Measurements from ENCODE around the gene KRTAP7-1.

Gene KRTAP7-1

GRCh38 chr21:30829659-30830058 lies at the start of gene KRTAP7-1:
Gene KRTAP7-1 (minus strand): TSS chr21:30829759. CDS start chr21:30829698, 61 bp downstream.
- in situ Hi-C loops (cut with MboI; ENCODE audit: low sequenced_read_pairs), result no loop called here

DNA sequence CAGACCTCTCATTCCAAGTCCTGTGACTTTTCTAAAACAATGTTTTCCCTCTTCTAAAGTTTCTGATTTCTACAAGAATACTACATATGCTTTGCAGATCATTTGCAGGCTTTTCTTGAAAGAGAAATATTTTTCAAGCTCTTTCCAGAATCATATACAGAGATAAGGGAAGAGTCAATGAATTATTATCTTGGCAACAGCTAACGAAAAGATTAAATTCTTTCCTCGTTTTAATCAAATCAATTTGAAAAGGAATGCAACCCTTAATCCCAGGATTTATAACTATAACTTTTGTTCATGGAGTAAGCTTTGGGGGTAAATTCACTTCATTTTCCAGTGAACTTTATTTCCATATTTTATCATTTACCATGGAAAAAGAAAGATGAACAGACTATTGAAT lies 45.0 kb upstream of the KRTAP7-1 start:
- in situ Hi-C loops (cut with MboI; ENCODE audit: low sequenced_read_pairs), result no loop called here

DNA sequence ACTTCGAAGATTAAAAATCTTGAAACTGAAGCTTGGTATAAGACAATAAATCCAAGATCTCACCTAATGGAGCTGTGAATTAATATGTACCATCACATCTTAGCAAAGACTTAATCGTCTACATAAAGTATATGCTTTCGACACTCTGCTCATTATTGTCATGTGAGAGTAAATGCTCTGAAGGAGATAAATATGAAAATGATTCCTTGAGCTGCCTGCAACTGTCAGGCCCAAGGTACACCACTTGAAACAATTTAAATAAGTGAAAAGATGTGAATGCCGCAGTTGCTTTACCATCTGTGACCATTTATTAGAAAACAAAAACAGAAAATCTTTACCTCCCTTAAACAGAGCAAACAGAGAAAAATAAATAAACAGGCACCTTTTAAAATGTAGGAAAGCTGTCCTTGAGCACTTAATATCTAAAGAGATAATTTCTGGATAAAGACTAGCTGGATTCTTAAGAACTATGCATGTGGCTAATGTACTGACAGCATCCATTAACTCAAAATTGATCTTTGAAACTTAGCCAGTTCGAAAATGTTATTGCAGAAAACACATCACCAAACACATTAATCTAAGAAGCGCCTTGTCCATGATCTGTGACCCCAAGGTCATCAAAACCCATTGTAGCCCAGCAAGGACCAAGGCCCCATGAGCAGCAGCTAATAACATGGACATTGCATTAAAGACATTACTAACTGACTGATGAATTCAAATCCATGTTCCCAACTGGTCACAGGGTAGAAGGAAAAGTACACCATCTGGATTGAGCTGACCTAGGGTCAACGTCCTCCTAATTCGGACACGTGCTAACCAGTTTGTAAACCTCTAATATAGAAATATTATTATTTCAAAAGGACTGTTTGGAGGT lies 18.3 kb upstream of the KRTAP7-1 start:
- in situ Hi-C loops (cut with MboI; ENCODE audit: low sequenced_read_pairs), result no loop called here

DNA sequence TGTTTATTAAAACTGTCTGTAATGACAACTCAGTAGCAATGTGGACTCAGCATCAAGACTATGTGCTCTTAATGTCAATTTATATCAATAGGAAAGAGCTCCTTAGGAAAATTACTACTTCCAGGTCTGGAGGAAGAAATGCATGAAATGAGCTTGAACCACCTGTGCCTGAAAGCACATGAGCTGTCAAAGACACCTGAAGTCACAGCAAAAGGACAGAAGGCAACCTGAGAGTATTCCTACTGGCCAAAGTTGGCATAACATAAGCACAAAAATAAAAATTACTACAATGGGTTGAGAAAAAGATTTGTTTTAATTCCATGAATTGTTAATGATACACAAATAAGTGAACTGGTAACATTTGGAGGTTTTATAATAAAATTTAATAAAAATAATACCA lies 13.4 kb upstream of the KRTAP7-1 start:
- in situ Hi-C loops (cut with MboI; ENCODE audit: low sequenced_read_pairs), result no loop called here

- in situ Hi-C loops (cut with MboI; ENCODE audit: low sequenced_read_pairs), result no loop called here
Observed at GRCh38 chr21:30839304-30839703, 9.7 kb upstream of the KRTAP7-1 start.

DNA sequence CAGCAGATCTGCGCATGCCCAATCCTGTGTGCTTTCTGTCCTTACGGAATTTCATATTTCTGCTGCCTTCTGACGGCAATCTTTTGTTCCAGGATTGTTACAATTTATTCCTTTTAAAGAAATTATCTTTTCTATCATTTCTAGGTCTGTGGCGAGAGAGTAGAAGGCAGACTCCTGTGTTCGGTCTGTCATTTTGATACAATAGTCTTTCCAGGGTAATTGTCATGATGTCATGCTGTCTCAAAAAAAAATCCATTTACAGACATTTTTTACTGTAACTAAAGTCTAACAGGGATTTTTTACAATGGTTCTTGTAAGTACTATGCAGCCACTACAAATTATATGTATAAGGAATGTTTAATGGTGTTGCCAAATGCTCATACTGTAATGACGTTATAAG lies 9.0 kb upstream of the KRTAP7-1 start:
- in situ Hi-C loops (cut with MboI; ENCODE audit: low sequenced_read_pairs), result no loop called here

GRCh38 chr21:30831194-30831765 lies 1.7 kb upstream of the KRTAP7-1 start:
- in situ Hi-C loops (cut with MboI; ENCODE audit: low sequenced_read_pairs), result no loop called here

GRCh38 chr21:30818837-30819610 lies 10.5 kb downstream of the KRTAP7-1 start:
- in situ Hi-C loops (cut with MboI; ENCODE audit: low sequenced_read_pairs), result no loop called here

- in situ Hi-C loops (cut with MboI; ENCODE audit: low sequenced_read_pairs), result no loop called here
Observed at GRCh38 chr21:30813174-30813573, 16.4 kb downstream of the KRTAP7-1 start, which contains the start of gene KRTAP8-1. Gene KRTAP8-1 (minus strand): TSS chr21:30813274. CDS start chr21:30813220, 54 bp downstream.

DNA sequence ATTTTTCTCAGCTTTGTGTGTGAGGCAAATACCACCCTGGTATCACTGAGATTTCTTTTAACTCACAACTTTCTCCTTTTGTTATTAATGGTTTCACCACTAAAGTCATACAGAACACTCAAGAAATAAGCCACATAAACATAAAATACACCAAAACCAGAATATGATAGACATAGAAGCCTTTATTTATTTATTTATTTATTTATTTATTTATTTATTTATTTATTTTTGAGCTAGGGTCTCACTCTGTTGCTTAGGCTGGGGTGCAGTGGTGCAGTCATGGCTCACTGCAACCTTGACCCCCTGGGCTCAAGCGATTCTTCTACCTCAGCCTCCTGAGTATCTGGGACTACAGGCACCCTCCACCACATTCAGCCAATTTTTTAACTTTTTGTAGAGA lies 29.0 kb downstream of the KRTAP7-1 start:
- in situ Hi-C loops (cut with MboI; ENCODE audit: low sequenced_read_pairs), result no loop called here

GRCh38 chr21:30793581-30794314 lies 35.8 kb downstream of the KRTAP7-1 start:
- in situ Hi-C loops (cut with MboI; ENCODE audit: low sequenced_read_pairs), result no loop called here

DNA sequence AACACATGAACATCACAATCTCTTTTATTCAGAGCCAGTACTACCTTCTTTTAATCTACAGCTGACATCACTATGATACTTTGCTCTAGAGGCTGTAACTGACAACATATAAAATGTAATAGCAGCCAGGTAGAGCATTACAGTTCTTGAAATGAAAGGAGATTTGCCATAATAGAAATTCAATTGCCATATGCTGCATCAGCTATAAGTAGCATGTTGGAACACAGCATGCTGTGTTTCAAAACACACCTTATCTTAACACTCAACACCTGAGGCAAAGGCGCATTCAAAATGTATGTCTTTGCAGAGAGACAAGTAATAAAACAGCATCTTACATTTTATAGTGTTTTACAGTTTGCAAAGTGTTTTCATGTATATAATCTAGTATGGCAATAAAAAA lies 50.3 kb downstream of the KRTAP7-1 start:
- in situ Hi-C loops (cut with MboI; ENCODE audit: low sequenced_read_pairs), result no loop called here

Measured in HL-60/S4 treated with retinoic acid at 250 ng/mL for 4 days and 3 days (cell line).